ENCODE measurements around the gene MAB21L3. TPM values are rescaled to one million over a fixed set of nuclear protein-coding genes. Genes with fewer than 3 reads are reported as not detected.

The MAB21L3 gene
- total and polyA plus RNA-seq, 4 donors, result 0.13 to 0.42 (median 0.26) TPM

DNA sequence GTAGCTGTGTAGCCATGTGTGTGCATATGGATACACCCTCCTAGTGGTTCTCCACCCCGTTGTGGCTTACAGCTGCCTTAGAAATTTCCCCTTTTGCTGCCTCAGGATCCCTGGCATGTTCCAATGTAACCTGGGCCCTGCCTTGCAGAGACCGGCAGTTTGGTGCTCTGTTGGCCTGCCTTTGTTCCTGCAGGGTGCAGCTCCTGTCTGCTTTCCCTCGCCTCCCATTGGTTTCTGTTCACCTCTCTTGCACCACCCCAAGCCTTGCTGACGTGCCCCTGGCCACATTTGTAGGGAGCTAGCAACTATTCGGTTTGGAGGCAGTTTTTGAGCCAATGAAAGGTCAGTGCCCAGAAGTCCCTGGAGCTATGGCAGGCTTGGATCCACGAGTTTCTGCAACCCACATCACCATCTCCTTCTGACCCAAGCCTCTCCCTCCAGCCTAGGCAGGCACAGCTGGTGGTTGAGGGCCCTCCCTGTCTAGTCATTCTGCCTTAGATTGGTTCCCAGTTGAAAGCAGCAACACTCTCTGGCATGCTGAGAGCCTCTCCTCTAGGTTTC, 54.9 kb downstream of the MAB21L3 start:
- no peaks in the 10 kb centered on the region for H3K9me3 ChIP-seq (ENCODE audit: control insufficient read depth in 4 of 4, low read length in 3 of 4)
- no peak overlapping the region for H3K27ac ChIP-seq (ENCODE audit: low read depth in 1 of 2, low read length in 2 of 2)
- TF ChIP-seq TAF1 (conservative IDR thresholded peaks at IDR 0.05) (no peak), FOXA2 (IDR thresholded peaks at IDR 0.05) (no peak), JUND (IDR thresholded peaks at IDR 0.05) (no peak), HNF4G (IDR thresholded peaks at IDR 0.05) (no peak)
- H3K4me3 ChIP-seq (ENCODE audit: low read depth in 1 of 3, low read length in 3 of 3), result no peak overlapping the region
- H3K9ac ChIP-seq (ENCODE audit: low read depth in 1 of 2, low read length in 2 of 2), result no peak overlapping the region
- peaks cover 0 to 14% (median 4%) of the 10 kb centered on the region in 4 donors for H3K4me1 ChIP-seq (ENCODE audit: control insufficient read depth in 4 of 4, insufficient read depth in 4 of 4, low read length in 3 of 4)
- no peaks in the 10 kb centered on the region for H3K27me3 ChIP-seq (ENCODE audit: control insufficient read depth in 4 of 4, insufficient read depth in 4 of 4, low read length in 3 of 4)
- DNase-seq (ENCODE audit: low spot score), result no peak
- 71% methylated on average over 6 of the region's 6 CpGs for WGBS
- H3K36me3 ChIP-seq (ENCODE audit: control insufficient read depth in 4 of 4, insufficient read depth in 3 of 4, low read depth in 1 of 4, low read length in 3 of 4), result no peaks in the 10 kb centered on the region

DNA sequence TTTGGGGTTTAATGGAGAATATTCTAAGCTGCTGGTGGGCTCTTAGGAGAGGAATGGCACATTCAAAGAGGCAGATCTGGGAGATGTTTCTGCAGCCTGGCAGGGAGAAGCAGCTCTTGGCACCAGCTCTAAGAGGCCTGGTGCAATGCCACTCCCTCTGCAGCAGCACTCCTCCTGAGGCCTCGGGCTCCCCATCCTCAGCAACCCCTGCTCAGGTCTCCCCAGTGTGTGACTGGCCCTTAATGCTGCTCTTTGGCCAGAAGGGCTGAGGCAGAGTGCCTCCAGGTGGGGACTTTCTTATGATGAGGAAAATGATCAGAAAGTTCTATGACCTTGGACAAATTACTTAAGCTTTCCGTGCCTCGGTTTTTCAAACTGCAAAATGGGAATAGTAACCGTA, 55.5 kb downstream of the MAB21L3 start:
- no peak overlapping the region for H3K4me3 ChIP-seq (ENCODE audit: low read depth in 1 of 3, low read length in 3 of 3)
- H3K27ac ChIP-seq (ENCODE audit: low read depth in 1 of 2, low read length in 2 of 2), result no peak overlapping the region
- H3K27me3 ChIP-seq (ENCODE audit: control insufficient read depth in 4 of 4, insufficient read depth in 4 of 4, low read length in 3 of 4), result no peaks in the 10 kb centered on the region
- DNase-seq (ENCODE audit: low spot score), result no peak
- H3K4me1 ChIP-seq (ENCODE audit: control insufficient read depth in 4 of 4, insufficient read depth in 4 of 4, low read length in 3 of 4), result peaks cover 0 to 14% (median 4%) of the 10 kb centered on the region in 4 donors
- no peak for TF ChIP-seq HNF4A (conservative IDR thresholded peaks at IDR 0.05)
- TF ChIP-seq, protein P1, sequence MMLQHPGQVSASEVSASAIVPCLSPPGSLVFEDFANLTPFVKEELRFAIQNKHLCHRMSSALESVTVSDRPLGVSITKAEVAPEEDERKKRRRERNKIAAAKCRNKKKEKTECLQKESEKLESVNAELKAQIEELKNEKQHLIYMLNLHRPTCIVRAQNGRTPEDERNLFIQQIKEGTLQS (IDR thresholded peaks at IDR 0.05), result no peak
- TF ChIP-seq, protein P2, sequence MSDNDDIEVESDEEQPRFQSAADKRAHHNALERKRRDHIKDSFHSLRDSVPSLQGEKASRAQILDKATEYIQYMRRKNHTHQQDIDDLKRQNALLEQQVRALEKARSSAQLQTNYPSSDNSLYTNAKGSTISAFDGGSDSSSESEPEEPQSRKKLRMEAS (IDR thresholded peaks at IDR 0.05), result no peak
- TF ChIP-seq, protein P3, sequence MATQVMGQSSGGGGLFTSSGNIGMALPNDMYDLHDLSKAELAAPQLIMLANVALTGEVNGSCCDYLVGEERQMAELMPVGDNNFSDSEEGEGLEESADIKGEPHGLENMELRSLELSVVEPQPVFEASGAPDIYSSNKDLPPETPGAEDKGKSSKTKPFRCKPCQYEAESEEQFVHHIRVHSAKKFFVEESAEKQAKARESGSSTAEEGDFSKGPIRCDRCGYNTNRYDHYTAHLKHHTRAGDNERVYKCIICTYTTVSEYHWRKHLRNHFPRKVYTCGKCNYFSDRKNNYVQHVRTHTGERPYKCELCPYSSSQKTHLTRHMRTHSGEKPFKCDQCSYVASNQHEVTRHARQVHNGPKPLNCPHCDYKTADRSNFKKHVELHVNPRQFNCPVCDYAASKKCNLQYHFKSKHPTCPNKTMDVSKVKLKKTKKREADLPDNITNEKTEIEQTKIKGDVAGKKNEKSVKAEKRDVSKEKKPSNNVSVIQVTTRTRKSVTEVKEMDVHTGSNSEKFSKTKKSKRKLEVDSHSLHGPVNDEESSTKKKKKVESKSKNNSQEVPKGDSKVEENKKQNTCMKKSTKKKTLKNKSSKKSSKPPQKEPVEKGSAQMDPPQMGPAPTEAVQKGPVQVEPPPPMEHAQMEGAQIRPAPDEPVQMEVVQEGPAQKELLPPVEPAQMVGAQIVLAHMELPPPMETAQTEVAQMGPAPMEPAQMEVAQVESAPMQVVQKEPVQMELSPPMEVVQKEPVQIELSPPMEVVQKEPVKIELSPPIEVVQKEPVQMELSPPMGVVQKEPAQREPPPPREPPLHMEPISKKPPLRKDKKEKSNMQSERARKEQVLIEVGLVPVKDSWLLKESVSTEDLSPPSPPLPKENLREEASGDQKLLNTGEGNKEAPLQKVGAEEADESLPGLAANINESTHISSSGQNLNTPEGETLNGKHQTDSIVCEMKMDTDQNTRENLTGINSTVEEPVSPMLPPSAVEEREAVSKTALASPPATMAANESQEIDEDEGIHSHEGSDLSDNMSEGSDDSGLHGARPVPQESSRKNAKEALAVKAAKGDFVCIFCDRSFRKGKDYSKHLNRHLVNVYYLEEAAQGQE (IDR thresholded peaks at IDR 0.05), result no peak
- no peak for TF ChIP-seq GABPA (IDR thresholded peaks at IDR 0.05 in 1 of 2, conservative IDR thresholded peaks at IDR 0.05 in 1 of 2)
- TF ChIP-seq FOXA2 (IDR thresholded peaks at IDR 0.05), result no peak
- TF ChIP-seq RXRA (IDR thresholded peaks at IDR 0.05), result no peak
- no peak for TF ChIP-seq RAD21 (IDR thresholded peaks at IDR 0.05)
- no peak for TF ChIP-seq TAF1 (conservative IDR thresholded peaks at IDR 0.05)
- TF ChIP-seq NR2F2 (IDR thresholded peaks at IDR 0.05), result no peak
- no peak for TF ChIP-seq SP1 (IDR thresholded peaks at IDR 0.05)
- TF ChIP-seq YY1 (IDR thresholded peaks at IDR 0.05), result no peak
- TF ChIP-seq, protein P4, sequence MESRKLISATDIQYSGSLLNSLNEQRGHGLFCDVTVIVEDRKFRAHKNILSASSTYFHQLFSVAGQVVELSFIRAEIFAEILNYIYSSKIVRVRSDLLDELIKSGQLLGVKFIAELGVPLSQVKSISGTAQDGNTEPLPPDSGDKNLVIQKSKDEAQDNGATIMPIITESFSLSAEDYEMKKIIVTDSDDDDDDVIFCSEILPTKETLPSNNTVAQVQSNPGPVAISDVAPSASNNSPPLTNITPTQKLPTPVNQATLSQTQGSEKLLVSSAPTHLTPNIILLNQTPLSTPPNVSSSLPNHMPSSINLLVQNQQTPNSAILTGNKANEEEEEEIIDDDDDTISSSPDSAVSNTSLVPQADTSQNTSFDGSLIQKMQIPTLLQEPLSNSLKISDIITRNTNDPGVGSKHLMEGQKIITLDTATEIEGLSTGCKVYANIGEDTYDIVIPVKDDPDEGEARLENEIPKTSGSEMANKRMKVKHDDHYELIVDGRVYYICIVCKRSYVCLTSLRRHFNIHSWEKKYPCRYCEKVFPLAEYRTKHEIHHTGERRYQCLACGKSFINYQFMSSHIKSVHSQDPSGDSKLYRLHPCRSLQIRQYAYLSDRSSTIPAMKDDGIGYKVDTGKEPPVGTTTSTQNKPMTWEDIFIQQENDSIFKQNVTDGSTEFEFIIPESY (IDR thresholded peaks at IDR 0.05), result no peak
- TF ChIP-seq FOXA1 (IDR thresholded peaks at IDR 0.05), result no peak
- no peak for TF ChIP-seq EGR1 (IDR thresholded peaks at IDR 0.05; ENCODE audit: low read depth in 2 of 2)
- no peak for TF ChIP-seq HNF4G (IDR thresholded peaks at IDR 0.05)
- TF ChIP-seq, protein P5, sequence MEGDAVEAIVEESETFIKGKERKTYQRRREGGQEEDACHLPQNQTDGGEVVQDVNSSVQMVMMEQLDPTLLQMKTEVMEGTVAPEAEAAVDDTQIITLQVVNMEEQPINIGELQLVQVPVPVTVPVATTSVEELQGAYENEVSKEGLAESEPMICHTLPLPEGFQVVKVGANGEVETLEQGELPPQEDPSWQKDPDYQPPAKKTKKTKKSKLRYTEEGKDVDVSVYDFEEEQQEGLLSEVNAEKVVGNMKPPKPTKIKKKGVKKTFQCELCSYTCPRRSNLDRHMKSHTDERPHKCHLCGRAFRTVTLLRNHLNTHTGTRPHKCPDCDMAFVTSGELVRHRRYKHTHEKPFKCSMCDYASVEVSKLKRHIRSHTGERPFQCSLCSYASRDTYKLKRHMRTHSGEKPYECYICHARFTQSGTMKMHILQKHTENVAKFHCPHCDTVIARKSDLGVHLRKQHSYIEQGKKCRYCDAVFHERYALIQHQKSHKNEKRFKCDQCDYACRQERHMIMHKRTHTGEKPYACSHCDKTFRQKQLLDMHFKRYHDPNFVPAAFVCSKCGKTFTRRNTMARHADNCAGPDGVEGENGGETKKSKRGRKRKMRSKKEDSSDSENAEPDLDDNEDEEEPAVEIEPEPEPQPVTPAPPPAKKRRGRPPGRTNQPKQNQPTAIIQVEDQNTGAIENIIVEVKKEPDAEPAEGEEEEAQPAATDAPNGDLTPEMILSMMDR (IDR thresholded peaks at IDR 0.05; ENCODE audit: low read depth, low read length, missing input control), result no peak
- no peak overlapping the region for H3K9ac ChIP-seq (ENCODE audit: low read depth in 1 of 2, low read length in 2 of 2)
- 80% methylated on average over 4 of the region's 4 CpGs for WGBS
- H3K36me3 ChIP-seq (ENCODE audit: control insufficient read depth in 4 of 4, insufficient read depth in 3 of 4, low read depth in 1 of 4, low read length in 3 of 4), result no peaks in the 10 kb centered on the region
- no peaks in the 10 kb centered on the region for H3K9me3 ChIP-seq (ENCODE audit: control insufficient read depth in 4 of 4, low read length in 3 of 4)
